Sigmoid colon (tissue), 4 donors: ENCODE measurements around the gene FGD1.

Experiments
- EP300 ChIP-seq, 4 donors: sonication (generic); formaldehyde crosslinking; IDR thresholded peaks; one replicate each; pipeline ENCODE4 v1.6.1; 2017; ENCODE audit warnings: antibody characterized with exemption in 4 of 4
- POLR2A ChIP-seq, 2 donors: fragments of 450-650 bp; IDR thresholded peaks; one replicate each; pipeline ENCODE4 v1.6.1; 2016; ENCODE audit warnings: antibody characterized with exemption in 2 of 2, mild to moderate bottlenecking in 2 of 2, moderate library complexity in 2 of 2
- TF ChIP-seq, protein P1 (sequence below), 4 experiments: fragments of 450-650 bp in 3 of 4; fragments of 200-600 bp in 1 of 4; IDR thresholded peaks; one replicate each; pipeline ENCODE4 v1.5.1; 2016 to 2019; ENCODE audit warnings: antibody characterized with exemption in 4 of 4, mild to moderate bottlenecking in 3 of 4, moderate library complexity in 2 of 4

GRCh38 chrX:54495814-54496516 is at the start of gene FGD1:
- TF ChIP-seq, protein P1, sequence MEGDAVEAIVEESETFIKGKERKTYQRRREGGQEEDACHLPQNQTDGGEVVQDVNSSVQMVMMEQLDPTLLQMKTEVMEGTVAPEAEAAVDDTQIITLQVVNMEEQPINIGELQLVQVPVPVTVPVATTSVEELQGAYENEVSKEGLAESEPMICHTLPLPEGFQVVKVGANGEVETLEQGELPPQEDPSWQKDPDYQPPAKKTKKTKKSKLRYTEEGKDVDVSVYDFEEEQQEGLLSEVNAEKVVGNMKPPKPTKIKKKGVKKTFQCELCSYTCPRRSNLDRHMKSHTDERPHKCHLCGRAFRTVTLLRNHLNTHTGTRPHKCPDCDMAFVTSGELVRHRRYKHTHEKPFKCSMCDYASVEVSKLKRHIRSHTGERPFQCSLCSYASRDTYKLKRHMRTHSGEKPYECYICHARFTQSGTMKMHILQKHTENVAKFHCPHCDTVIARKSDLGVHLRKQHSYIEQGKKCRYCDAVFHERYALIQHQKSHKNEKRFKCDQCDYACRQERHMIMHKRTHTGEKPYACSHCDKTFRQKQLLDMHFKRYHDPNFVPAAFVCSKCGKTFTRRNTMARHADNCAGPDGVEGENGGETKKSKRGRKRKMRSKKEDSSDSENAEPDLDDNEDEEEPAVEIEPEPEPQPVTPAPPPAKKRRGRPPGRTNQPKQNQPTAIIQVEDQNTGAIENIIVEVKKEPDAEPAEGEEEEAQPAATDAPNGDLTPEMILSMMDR (IDR thresholded peaks at IDR 0.05): no peak
- TF ChIP-seq EP300 (IDR thresholded peaks at IDR 0.05): no peak
- no peak for TF ChIP-seq POLR2A (IDR thresholded peaks at IDR 0.05)
